Dedifferentiated amniotic fluid mesenchymal stem cell (primary cell): ENCODE measurements around the gene BPGM.

ENCODE experiments used
- DNase-seq: peaks from one replicate; pipeline ENCODE4 v3.0.0-alpha.2; 2016; ENCODE audit errors: extremely low spot score

BPGM gene

DNA sequence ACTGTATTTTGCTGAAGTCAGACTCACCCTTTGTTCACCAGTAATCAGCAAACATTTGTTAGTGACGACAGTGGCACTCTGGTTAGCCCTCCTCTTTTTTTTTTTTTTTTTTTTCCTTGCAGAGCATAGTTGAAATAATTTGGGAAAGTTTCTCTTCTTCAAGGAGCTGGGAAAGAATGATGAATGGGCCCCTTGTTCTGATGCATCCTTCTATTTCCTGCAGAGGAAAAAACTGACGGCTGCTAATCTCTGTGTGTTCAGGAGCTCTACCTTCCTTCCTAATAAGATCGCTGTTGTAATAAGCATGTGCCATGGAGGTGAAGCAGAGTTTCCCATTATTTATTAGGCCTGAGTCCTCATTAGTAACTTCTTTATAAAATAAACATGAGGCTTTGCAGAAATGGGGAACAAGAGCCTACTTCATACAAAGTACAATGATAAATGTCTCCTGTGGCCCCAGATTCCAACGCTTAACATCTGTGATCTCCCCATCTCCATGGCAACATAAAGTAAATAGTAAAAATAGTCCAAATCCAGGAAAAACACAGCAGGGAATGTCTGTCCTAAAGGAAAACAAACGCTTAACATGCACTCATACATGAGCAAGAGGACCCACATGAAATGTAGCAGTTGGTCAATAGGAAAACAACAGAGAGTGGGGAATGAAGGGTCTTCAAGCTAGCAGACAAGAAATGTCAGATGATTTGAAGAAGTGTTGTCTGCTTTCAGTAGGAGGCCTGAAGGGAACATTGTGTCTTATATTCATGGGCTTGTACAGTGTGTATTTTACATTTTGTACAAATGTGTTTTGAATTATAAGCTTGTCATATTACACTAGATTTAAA is 73.7 kb downstream of the BPGM start:
- DNase-seq: no peak

DNA sequence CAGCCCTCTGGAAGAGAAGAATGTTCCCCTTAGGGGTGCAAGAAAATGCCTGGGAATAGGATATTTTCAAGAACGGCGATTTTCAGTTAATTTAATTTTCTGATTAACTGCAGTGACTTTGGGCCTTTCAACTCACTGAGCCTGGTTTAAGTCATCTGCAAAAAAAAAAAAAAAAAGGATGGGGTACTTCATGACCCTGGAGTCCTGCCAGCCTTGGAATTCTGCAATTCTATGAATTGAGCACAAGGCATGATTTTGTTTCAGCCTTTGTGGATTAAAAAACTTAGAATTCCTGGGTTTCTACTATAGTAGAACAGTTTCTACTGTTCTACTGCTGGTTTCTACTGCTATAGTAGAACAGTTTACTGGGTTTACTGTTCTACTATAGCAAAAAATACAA is 74.5 kb downstream of the BPGM start:
- DNase-seq: no peak

DNA sequence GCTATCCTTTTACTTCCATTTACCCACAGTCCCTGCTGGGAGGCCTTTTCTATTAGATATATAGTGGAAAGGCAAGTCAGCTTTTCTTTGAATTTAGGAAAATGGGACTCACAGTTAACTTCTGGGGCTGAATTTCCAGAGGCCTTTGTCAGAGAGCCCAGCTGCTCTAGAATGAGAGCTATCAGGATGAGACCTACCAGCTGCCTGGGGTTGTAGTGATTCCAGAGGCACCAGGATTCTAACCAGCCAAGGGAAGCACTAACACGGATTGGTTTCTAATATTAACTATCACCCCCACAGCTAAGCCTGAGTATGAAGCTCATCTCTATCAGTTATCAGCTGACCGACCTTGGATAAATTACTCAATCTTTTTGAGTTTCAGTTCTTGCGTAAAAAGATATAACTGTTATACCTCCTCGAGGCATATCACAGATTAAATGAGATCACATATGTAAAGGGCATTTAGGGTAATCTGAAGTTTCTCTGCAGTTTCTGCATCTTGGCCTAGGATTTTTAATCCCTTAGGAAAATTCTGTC is 76.2 kb downstream of the BPGM start:
- DNase-seq: no peak

DNA sequence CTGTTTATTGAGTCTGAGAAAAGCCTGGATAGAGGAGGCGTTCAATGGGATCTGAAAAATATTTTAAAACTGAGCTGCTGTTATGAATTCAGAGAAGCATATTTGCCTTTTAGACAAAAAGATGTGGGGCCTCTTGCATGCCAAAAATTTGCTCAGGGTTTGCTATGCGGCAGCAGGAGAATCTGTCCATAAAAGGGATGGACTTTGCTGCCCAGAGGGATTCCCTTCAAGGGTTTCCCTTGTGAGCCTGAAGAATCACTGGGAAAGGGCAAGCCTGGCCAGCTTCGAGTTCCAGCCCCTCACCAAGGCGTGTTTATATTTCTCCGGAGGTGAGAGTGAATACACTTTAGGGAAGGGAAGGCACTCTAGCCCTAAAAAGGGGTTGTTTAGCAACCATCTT is 77.2 kb downstream of the BPGM start:
- no peak for DNase-seq

DNA sequence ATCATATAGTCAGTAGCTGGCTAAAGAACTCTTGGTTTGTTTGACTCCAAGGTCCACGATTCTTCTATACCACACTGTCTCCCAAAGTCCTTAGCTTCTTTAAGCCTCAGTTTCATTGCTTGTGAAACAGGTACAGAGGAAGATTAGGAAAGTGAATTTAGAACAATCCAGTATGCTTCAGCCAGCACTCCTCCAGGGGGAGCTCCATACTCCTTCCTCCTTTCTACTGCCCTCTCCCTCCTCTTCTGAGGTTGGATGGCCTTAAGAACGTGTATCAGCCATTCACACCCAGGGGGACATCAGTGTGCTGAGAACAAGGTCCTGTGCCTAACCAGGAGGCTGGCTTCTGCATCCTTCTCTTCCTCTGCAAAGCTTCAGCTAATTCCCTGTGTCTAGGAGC is 78.0 kb downstream of the BPGM start:
- no peak for DNase-seq

DNA sequence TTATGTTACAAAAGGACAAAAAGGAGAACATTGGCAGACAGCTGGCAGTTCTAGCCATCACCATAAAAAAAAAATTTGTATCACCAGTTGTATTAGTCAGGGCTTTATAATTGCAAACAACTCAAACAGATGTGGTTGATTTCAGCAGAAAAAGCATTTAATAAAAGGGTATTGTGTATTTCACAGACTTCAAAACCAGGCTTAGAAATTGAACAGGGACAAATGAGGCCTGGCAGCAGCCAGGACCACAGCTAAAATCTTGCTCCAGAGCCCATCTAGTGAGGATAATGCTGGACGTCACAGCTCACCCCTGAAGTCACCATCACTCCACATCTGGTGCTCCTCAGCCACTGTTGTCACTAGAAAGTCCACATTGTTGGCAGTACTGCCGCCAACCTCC is 79.9 kb downstream of the BPGM start:
- no peak for DNase-seq

DNA sequence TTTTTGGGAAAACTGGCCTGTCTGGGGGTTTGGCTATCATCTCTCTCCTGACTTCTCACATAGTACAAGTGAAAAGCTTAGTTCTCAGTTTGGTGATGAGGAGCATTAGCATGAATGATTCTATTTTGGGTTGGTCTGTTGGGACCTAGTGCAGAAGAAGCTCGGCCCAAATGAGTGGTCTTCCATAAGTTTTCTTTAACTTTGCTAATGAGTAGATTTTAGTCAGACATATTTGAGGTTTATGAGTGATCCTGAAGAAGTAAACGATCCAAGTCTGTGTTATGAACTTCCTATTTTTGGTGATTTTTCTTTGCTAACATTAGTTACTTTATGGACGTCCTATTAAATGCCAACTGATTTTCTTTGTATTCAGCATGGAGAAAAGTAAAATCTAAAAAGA is 81.1 kb downstream of the BPGM start:
- DNase-seq: no peak
